Measurements from ENCODE around the gene TMBIM4. TPM values are rescaled to one million over a fixed set of nuclear protein-coding genes. Genes with fewer than 3 reads are reported as not detected.

Gene TMBIM4
- total RNA-seq, 1 experiment from 2014 or later = 18.4 TPM

DNA sequence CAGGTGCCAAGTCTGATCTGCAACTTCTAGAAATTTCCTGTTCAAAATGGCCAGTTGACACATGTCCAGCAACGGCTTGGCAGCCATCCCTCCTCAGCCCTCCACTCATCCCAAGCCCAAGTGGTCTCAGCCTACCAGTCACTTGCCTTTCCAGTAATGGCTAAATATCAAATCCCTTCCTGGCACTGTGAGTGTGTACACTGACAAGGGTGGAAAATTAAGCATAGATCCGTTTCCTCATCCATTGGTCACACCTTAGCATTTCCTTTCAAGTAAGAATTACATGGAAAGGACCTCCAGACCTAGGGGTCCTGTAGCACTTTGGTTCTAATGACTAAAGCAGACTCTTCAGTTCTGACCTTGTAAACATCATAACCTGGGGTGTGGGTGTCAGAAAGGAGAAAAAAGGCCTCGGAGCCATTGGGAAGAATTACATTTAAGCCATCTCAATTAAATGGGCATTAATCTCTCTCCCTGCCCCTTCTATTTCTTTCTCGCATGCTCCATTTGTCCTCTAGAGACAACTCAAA is 54.7 kb downstream of the TMBIM4 start:
- H4K20me1 ChIP-seq (ENCODE audit: control insufficient read depth, insufficient read depth, insufficient read length) = no peaks in the 10 kb centered on the region
- no peak overlapping the region for H3K9ac ChIP-seq (ENCODE audit: extremely low read depth, insufficient read length, low read length)
- H3K27ac ChIP-seq (ENCODE audit: insufficient read length, low read depth, low read length) = no peak overlapping the region
- H3K56ac ChIP-seq (ENCODE audit: insufficient read length, low read depth, low read length) = no peak overlapping the region
- H3K4me1 ChIP-seq (ENCODE audit: insufficient read depth, low read length) = no peaks in the 10 kb centered on the region; the same call in 1 of the 2 replicates
- no peak overlapping the region for H3K4me2 ChIP-seq (ENCODE audit: insufficient read depth, insufficient read length, low read length)
- H3K27me3 Mint-ChIP-seq (ENCODE audit: low read depth) = no peaks in the 10 kb centered on the region
- H4K91ac ChIP-seq (ENCODE audit: insufficient read length, low read depth, low read length) = no peak overlapping the region
- no peak overlapping the region for H2BK15ac ChIP-seq (ENCODE audit: low read depth, low read length)
- no peak for DNase-seq
- TF ChIP-seq, protein P1, sequence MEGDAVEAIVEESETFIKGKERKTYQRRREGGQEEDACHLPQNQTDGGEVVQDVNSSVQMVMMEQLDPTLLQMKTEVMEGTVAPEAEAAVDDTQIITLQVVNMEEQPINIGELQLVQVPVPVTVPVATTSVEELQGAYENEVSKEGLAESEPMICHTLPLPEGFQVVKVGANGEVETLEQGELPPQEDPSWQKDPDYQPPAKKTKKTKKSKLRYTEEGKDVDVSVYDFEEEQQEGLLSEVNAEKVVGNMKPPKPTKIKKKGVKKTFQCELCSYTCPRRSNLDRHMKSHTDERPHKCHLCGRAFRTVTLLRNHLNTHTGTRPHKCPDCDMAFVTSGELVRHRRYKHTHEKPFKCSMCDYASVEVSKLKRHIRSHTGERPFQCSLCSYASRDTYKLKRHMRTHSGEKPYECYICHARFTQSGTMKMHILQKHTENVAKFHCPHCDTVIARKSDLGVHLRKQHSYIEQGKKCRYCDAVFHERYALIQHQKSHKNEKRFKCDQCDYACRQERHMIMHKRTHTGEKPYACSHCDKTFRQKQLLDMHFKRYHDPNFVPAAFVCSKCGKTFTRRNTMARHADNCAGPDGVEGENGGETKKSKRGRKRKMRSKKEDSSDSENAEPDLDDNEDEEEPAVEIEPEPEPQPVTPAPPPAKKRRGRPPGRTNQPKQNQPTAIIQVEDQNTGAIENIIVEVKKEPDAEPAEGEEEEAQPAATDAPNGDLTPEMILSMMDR (conservative IDR thresholded peaks at IDR 0.05) = no peak
- H3K79me1 ChIP-seq (ENCODE audit: insufficient read depth, low read depth, low read length, poor library complexity, severe bottlenecking) = no peaks in the 10 kb centered on the region
- H2BK5ac ChIP-seq (ENCODE audit: insufficient read length, low read length) = no peak overlapping the region
- no peaks in the 10 kb centered on the region for H3K9me3 ChIP-seq (ENCODE audit: control insufficient read depth, low read depth, low read length)
- H3K4me3 Mint-ChIP-seq = no peak overlapping the region
- H3K18ac ChIP-seq (ENCODE audit: insufficient read length, low read depth, low read length) = no peak overlapping the region
- H3K27ac Mint-ChIP-seq = no peak overlapping the region
- no peak overlapping the region for H3T11ph ChIP-seq (ENCODE audit: low read length)
- H2AK5ac ChIP-seq (ENCODE audit: insufficient read length, low read length) = no peak overlapping the region
- H2BK120ac ChIP-seq (ENCODE audit: low read depth, low read length, poor library complexity, severe bottlenecking) = no peak overlapping the region
- H3K36me3 Mint-ChIP-seq (ENCODE audit: insufficient read depth in 1 of 3, low read depth in 3 of 3) = peaks cover 0 to 1% (median 0%) of the 10 kb centered on the region in 3 experiments; a peak in 3 of 7 replicates
- H3K4me1 Mint-ChIP-seq = peaks cover 0 to 3% of the 10 kb centered on the region in 2 experiments; a peak in 1 of 4 replicates
- H2AFZ ChIP-seq (ENCODE audit: low read length) = no peak overlapping the region
- H2BK20ac ChIP-seq (ENCODE audit: low read depth, low read length, poor library complexity, severe bottlenecking) = no peak overlapping the region
- H3K4ac ChIP-seq (ENCODE audit: low read depth, low read length) = no peak overlapping the region
- H2BK12ac ChIP-seq (ENCODE audit: insufficient read length, low read depth, low read length) = no peak overlapping the region
- H3K14ac ChIP-seq (ENCODE audit: insufficient read depth, low read length) = no peak overlapping the region
- no peaks in the 10 kb centered on the region for H3K9me3 Mint-ChIP-seq
- no peak overlapping the region for H3K23ac ChIP-seq (ENCODE audit: insufficient read length, low read depth, low read length)
- no peak overlapping the region for H4K5ac ChIP-seq (ENCODE audit: insufficient read length, low read depth, low read length)
- WGBS (ENCODE audit: extremely low coverage, insufficient read length, low lambda C conversion rate) = no CpG with 5 or more reads among the region's 4 CpGs
- H3K27me3 ChIP-seq (ENCODE audit: insufficient read depth, low read length) = no peaks in the 10 kb centered on the region
- no peak overlapping the region for H4K8ac ChIP-seq (replicated peaks; ENCODE audit: insufficient read length, low read depth, low read length)
- no peaks in the 10 kb centered on the region for H3K79me2 ChIP-seq (ENCODE audit: insufficient read depth, low read length)
- no peaks in the 10 kb centered on the region for H3K23me2 ChIP-seq (ENCODE audit: insufficient read length, low read depth, low read length, poor library complexity, severe bottlenecking)
